ENCODE measurements around the gene FKBP11.

The FKBP11 gene

DNA sequence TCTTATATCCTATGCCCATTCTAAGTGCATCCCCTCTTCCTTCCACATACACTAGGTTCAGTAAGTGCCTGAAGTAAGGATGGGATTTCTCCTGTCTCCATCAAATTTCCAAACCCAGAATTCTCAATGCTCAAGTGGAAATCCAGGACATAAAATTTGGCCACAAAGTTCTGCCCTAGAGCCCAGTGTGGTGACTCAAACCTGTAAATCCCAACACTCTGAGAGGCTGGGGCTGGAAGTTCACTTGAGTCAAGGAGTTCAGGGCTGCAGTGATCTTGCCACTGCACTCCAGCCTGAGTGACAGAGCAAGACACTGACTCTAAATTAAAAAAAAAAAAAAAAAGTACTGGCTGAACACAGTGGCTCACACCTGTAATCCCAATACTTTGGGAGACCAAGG is 36.5 kb upstream of the FKBP11 start:
- TF ChIP-seq GATA2 (IDR thresholded peaks at IDR 0.05; ENCODE audit: low read depth, low read length) (no peak), GATA3 (IDR thresholded peaks at IDR 0.05; ENCODE audit: low read depth, low read length) (no peak)

DNA sequence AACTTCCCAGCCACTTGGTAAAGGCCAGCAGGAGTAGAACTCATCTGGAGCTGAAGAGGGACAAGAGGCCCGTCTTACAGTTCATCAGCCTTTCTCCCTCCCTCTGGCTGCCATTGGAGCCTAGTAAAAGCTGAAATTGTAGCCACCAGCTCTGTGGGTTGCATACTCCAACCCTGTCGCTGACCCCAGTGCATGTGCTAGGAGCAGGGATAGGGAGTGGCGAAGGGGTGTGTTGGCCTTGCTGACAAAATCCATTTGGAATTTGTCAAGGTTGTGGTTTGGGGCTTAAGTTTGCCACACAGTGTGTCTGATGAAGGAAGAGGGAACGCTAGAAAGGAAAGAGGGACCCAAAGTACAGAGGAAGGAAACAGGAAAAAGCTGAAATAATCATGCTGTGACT is 36.0 kb upstream of the FKBP11 start:
- no peak for TF ChIP-seq GATA2 (IDR thresholded peaks at IDR 0.05; ENCODE audit: low read depth, low read length)
- TF ChIP-seq GATA3 (IDR thresholded peaks at IDR 0.05; ENCODE audit: low read depth, low read length), result no peak

DNA sequence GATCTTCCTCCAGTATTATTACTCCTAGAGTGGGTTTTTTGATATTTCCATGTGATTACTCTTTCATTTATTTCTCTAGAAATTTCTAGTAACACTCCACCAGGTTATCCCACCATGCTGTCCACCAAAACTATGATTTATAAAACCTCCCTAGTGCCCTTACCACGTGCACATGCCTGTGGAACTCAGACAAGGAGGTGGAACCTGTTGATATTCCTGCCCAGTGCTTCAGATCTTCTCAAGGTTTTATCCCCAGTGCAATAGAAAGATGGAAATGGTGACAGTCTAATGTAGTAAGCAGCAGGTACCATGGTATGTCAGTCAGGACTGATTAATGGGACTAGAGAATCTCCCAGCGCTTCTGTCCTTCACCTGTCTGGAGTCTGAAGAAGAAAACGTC is 35.5 kb upstream of the FKBP11 start:
- TF ChIP-seq GATA3 (IDR thresholded peaks at IDR 0.05; ENCODE audit: low read depth, low read length) (no peak), GATA2 (IDR thresholded peaks at IDR 0.05; ENCODE audit: low read depth, low read length) (no peak)

DNA sequence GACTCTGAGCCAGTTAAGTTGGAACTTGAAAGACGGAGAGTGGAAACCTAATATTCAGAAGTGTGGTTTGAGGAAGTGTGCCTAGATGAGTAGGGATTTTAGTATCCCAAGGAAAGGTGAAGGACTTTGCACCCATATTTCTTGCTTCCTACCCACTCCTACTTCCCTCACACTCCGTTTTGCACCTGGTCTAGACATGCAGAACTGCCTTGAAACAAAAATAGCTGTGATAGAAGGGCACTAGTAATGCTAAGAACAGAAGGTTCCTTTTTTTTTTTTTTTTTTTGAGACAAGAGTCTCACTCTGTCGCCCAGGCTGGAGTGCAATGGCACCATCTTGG is 32.7 kb upstream of the FKBP11 start:
- TF ChIP-seq GATA3 (IDR thresholded peaks at IDR 0.05; ENCODE audit: low read depth, low read length), result no peak
- no peak for TF ChIP-seq GATA2 (IDR thresholded peaks at IDR 0.05; ENCODE audit: low read depth, low read length)

DNA sequence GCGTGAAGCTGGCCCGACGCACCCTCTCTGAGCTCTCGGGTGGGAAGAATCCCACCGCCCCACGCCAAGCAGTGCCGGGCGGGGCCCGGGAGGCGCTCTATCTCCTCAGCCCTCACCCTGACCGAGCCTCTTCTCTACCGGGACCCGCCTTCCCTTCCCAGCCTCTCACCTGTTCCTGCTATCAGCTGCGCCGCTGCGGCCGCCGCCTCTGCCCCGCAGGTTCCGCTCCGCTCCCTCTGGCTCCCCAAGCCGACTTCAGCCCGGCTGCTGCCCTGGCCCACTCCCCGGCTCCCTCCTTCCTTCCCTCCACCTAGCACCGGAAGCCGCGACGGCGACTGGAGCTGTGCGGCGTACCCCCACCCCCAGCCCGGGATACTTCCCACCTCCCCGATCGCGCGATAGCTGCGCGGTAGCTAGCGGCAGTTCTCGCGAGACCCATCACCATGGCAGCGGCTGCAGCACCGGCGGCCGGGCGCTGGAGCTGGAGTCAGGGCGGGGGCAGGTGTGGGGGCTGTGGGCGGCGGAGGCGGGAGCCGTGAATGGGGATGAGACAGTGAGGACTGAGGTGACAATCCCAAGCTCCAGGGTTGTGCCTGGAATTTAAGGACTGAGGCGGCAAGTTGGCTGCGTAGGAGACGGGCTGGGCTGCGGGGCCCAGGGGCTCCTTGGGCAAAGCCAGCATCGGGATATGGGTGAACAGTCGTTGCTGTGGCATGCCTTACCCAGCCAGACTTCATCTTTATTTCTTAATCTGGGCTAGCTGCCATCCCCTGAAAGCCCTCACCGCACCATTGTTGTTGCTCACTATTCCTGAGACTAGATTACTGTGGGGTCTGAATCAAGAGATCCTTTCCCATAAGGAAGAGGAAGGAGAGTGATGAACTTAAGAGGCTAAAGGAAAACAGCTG is 32.1 kb upstream of the FKBP11 start, which contains the start of gene ARF3:
Gene ARF3, minus strand, starts transcription at position 347 of the 908 bp plus-strand sequence. CDS start 16,392 bp downstream, outside the sequence.
- TF ChIP-seq GATA2 (IDR thresholded peaks at IDR 0.05; ENCODE audit: low read depth, low read length) (no peak), GATA3 (IDR thresholded peaks at IDR 0.05; ENCODE audit: low read depth, low read length) (no peak)

DNA sequence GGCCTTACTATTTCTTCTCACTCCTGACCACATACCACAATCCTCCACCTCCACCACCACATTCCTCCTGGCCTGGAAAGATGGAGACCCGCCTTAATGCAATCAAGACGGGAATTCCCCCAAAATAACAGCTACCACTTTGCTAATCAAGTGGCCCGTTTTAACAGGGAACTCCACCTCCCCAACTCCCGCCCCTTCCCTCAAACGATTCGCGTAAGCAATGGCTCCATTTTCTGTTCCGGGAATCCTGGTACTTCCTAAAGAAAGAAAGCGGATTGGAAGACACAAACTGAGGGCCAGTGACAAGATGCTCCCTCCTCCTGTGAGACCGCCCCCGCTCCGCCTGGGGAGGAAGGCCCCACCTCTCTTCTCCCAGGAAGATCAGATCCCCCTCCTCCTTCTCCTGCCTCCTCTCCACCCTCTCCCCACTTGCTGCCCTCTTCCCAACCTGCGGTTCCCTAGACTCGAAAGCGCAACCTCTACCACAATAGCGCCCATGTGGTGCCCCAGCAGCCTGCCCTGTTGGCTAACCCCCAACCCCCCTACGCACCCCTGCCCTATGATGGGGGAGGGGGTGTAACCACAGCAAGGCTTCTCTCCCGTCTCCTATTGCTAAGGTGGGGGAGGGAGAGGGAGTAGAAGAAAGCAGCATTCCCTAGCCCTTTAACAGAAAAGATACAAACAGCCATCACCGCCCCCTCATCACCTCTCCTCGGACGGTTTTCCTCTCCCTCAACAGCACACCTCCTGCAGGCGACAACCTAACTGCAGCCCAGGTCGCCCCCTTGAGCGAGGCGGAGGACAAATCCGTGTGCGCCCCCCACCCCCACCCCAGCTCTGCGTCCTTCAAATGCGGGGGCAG is 31.2 kb upstream of the FKBP11 start:
- no peak for TF ChIP-seq GATA3 (IDR thresholded peaks at IDR 0.05; ENCODE audit: low read depth, low read length)
- no peak for TF ChIP-seq GATA2 (IDR thresholded peaks at IDR 0.05; ENCODE audit: low read depth, low read length)

DNA sequence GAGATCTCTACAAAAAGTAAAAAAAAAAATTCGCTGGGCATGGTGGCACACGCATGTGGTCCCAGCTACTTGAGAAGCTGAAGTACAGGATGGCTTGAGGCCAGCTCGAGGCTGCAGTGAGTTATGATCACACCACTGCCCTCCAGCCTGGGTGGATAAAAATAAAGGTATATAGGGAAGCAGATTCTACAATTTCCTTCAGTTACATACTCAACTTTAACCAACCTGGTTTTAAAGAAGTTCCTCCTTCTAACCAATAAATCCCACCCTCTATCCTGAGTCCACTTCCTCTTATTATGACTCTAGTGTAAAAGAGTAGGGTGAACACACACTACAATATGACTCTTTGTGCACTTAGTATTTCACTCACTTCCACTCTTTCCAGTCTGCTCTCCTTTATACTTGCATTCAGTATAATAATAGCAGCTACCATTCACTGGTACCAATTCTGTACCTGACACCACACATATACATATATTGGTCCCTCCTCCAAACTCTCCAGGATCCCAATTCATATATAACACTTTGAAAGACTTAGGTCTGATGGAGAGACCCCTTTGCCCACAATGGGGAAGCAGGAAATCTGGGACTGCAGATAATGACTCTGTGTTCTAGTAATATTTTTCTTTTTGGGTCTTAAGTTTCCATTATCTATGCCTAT is 29.7 kb upstream of the FKBP11 start:
- TF ChIP-seq GATA3 (IDR thresholded peaks at IDR 0.05; ENCODE audit: low read depth, low read length), result no peak
- TF ChIP-seq GATA2 (IDR thresholded peaks at IDR 0.05; ENCODE audit: low read depth, low read length), result no peak

DNA sequence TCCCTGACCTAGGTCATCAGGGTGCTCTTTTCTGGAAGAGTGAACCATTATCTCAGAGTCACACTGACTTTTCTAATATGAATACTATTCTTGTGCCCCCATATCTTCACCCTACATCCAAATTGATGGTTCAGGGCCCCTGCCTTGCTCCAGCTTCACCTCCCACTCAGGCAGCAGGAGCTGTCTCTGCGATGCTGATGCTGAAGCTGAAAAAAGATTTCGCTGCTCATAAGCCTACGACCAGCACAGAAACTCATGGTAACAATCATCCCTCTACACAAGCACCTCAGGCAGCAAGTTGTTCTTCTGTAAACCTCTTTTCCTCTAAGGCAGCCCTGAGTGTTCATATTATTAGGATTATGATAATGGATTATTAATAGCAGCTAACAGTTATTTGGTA is 28.8 kb upstream of the FKBP11 start:
- TF ChIP-seq GATA2 (IDR thresholded peaks at IDR 0.05; ENCODE audit: low read depth, low read length), result no peak
- TF ChIP-seq GATA3 (IDR thresholded peaks at IDR 0.05; ENCODE audit: low read depth, low read length), result no peak

DNA sequence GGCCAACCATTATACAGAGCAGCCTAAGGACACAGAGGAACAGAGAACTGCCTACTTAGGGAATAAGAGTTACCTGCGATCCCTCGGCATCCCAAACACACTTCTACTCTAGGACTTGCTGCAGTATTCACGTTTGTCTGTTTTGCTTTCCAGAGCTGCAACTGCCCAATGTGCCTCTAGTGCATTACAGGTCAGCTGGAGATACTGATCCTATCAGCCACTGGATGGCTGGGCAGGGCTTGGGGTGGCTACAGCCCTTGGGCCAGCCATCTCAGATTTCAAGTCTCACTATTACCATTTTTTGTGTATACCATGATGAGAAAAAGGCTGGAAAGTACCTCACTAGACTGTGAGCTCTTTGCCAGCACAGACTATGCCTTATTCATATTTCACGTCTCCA is 27.4 kb upstream of the FKBP11 start:
- TF ChIP-seq GATA3 (IDR thresholded peaks at IDR 0.05; ENCODE audit: low read depth, low read length), result no peak
- no peak for TF ChIP-seq GATA2 (IDR thresholded peaks at IDR 0.05; ENCODE audit: low read depth, low read length)

DNA sequence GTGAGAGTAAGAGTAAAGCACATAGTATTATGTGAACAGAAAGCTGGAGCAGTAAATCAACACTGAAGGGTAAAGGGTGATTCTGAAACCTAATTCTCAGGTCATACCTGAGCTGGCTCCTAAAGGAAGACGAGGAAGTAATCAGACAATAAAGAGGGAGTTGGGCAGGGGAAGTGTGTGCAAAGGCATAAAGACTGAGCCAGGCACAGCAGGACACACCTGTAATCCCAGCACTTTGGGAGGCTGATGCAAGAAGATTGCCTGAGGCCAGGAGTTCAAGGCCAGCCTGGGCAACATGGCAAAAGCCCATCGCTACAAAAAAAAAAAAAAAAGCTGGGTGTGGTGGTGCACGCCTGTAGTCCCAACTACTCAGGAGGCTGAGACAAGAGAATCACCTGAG is 22.4 kb upstream of the FKBP11 start:
- TF ChIP-seq GATA2 (IDR thresholded peaks at IDR 0.05; ENCODE audit: low read depth, low read length) (no peak), GATA3 (IDR thresholded peaks at IDR 0.05; ENCODE audit: low read depth, low read length) (no peak)

DNA sequence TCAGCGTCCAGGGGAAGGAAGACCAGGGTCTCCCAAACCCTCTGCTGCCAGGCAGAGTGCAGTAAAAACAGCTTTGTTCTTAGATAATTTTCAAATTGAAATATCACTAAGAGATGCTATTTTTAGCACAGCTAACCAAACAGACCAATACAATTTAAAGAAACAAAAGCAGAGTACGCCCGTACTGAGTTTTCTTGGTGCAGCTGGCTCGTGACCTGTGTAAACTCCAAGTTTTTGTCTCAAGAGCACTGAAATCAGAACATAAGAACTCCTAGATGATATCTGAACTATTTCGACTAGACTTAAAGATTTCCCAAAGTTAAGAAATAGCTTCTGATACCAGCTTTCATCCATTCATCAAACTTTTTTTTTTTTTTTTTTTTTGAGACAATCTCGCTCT is 21.7 kb upstream of the FKBP11 start:
- TF ChIP-seq GATA3 (IDR thresholded peaks at IDR 0.05; ENCODE audit: low read depth, low read length) (no peak), GATA2 (IDR thresholded peaks at IDR 0.05; ENCODE audit: low read depth, low read length) (no peak)

DNA sequence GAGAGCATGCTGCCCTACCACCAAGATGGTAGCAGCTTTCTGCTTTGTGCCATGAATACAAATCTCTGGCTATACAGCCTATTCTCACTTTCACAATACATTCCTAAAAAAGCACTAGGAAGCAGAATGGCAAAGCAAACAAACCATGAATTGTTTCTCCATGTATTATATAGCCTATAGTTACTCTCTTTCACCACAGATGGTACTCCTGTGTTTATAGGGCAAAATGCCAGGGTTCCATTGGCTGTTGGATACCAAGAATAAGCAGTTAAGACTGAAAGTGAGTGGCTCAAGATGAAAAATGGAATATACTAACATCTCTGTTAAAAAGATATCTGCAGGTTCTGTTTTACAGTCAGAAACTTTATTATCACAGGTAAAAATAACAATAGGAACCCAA is 20.9 kb upstream of the FKBP11 start:
- TF ChIP-seq GATA2 (IDR thresholded peaks at IDR 0.05; ENCODE audit: low read depth, low read length) (no peak), GATA3 (IDR thresholded peaks at IDR 0.05; ENCODE audit: low read depth, low read length) (no peak)

DNA sequence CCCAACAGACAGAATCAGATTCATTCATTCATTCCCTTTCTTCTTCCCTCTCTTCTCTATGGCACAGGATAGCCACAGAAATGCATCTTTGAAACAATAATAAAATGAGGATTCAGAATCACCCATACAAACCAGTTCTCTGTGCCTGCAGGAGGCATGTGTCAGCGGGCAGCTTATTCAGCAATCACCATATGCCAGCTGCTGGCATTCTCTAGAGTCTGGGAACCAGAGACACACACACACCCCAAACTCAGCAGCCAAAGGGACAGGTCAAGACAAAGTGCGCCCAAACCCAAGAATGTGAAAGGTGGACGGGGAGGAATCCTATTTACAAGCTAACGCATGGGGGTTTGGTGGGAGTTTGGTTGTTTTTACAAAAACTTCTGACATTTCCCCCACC is 17.9 kb upstream of the FKBP11 start:
- no peak for TF ChIP-seq GATA3 (IDR thresholded peaks at IDR 0.05; ENCODE audit: low read depth, low read length)
- no peak for TF ChIP-seq GATA2 (IDR thresholded peaks at IDR 0.05; ENCODE audit: low read depth, low read length)

DNA sequence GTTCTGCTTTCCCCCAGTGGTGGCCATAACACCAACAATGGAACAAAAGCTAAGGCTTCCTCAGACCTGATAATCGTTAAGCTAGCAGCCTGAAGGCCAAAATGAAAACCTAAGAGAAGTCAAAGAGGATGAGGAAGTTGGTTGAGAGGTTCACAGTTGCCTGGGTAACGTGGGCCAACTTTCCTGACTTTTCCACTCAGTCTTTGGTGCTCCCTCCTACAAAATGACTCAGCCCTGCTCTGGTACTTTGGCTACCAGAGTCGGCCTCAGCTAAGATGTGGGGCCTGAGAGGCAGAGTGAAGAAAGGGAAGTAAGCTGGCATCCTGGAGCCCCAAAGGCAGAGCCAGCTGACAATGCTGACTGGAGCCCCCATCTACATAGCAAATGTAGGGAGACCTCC is 14.9 kb upstream of the FKBP11 start:
- no peak for TF ChIP-seq GATA3 (IDR thresholded peaks at IDR 0.05; ENCODE audit: low read depth, low read length)
- TF ChIP-seq GATA2 (IDR thresholded peaks at IDR 0.05; ENCODE audit: low read depth, low read length), result no peak

Data from SH-SY5Y (cell line).